OCI-LY3 (cell line): ENCODE measurements around the gene HHATL.

ENCODE experiments used
- H2AFZ ChIP-seq: fragments of 200-600, 300-600 bp; shearing (Covaris generic); 2 replicates; pipeline ENCODE4 v1.6.0; 2014; ENCODE audit warnings: antibody characterized with exemption, low read depth, low read length
- H3K27ac ChIP-seq: fragments of 200-600, 300-600 bp; sonication (generic); 2 replicates; pipeline ENCODE4 v1.5.1; 2014; ENCODE audit warnings: mild to moderate bottlenecking, low read length, moderate library complexity, mixed read lengths
- H3K27me3 ChIP-seq: fragments of 200-600, 300-600 bp; sonication (generic); 2 replicates; pipeline ENCODE4 v1.6.1; 2014; ENCODE audit warnings: low read depth, low read length, mixed read lengths
- H3K36me3 ChIP-seq: fragments of 200-600, 300-600 bp; sonication (generic); replicated peaks from 2 replicates; pipeline ENCODE3; 2014; ENCODE audit warnings: low read depth, low read length, mixed read lengths
- H3K4me1 ChIP-seq: fragments of 300-600, 200-600 bp; sonication (generic); 2 replicates; pipeline ENCODE4 v1.6.1; 2014; ENCODE audit warnings: low read length, mixed read lengths
- H3K4me2 ChIP-seq: fragments of 200-600, 300-600 bp; sonication (generic); 2 replicates; pipeline ENCODE4 v1.6.1; 2014; ENCODE audit warnings: low read length, mixed read lengths
- H3K4me3 ChIP-seq: fragments of 300-600, 200-600 bp; sonication (generic); 2 replicates; pipeline ENCODE4 v1.5.1; 2014; ENCODE audit warnings: antibody characterized with exemption, mild to moderate bottlenecking, low read length, moderate library complexity
- H3K79me2 ChIP-seq: fragments of 300-600, 200-600 bp; shearing (Covaris generic); 2 replicates; pipeline ENCODE4 v1.6.1; 2014; ENCODE audit warnings: mild to moderate bottlenecking, low read length, mixed read lengths
- H3K9ac ChIP-seq: fragments of 300-600, 200-600 bp; shearing (Covaris generic); 2 replicates; pipeline ENCODE4 v1.6.0; 2014; ENCODE audit warnings: mild to moderate bottlenecking, low read length, moderate library complexity
- H3K9me3 ChIP-seq: fragments of 200-600, 300-600 bp; shearing (Covaris generic); 2 replicates; pipeline ENCODE4 v1.6.1; 2014; ENCODE audit warnings: low read length, mixed read lengths; ENCODE audit not compliant: insufficient read depth
- H4K20me1 ChIP-seq: fragments of 200-600, 300-600 bp; sonication (generic); 2 replicates; pipeline ENCODE4 v1.6.1; 2016; ENCODE audit warnings: low read length, mixed read lengths; ENCODE audit not compliant: insufficient read depth
- CTCF ChIP-seq: fragments of 200-600, 300-600 bp; sonication (generic); IDR thresholded peaks from 2 replicates; pipeline ENCODE4 v1.5.1; 2014; ENCODE audit warnings: antibody characterized with exemption, low read length, low read depth
- EZH2phosphoT487 ChIP-seq: fragments of 200-600 bp; shearing (Covaris generic); IDR thresholded peaks from 2 replicates; pipeline ENCODE4 v1.6.1; 2018; ENCODE audit warnings: antibody characterized with exemption, mixed run types, low read depth

Gene HHATL

GRCh38 chr3:42668793-42669217 lies 33.8 kb downstream of the HHATL start:
- Histone ChIP-seq H3K4me1 (no peaks in the 10 kb centered on the region), H2AFZ (no peak overlapping the region), H3K27ac (no peak overlapping the region), H3K4me3 (no peak overlapping the region), H3K36me3 (no peaks in the 10 kb centered on the region), H3K4me2 (no peak overlapping the region), H4K20me1 (no peaks in the 10 kb centered on the region), H3K9ac (no peak overlapping the region), H3K9me3 (no peaks in the 10 kb centered on the region), H3K27me3 (no peaks in the 10 kb centered on the region), H3K79me2 (no peaks in the 10 kb centered on the region)
- no peak for TF ChIP-seq EZH2phosphoT487
- no peak for TF ChIP-seq CTCF

DNA sequence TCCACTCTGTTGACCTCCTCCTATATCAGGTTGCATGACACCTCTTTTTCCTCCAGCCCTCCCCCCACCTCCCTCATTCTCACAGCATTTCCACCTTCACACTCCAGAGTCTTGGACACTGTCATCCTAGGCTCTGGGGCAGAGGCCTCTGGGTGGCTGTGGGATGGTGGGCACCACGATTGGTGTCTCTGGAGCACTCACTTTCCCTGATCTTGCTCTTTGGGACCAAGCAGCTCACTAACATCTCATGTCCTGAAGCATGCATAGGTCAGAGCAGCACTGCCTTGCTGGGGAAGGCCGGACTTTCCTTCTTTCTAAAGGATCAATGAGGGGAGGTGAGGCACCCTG lies 34.2 kb downstream of the HHATL start:
- Histone ChIP-seq H3K27me3 (no peaks in the 10 kb centered on the region), H3K27ac (no peak overlapping the region), H3K79me2 (no peaks in the 10 kb centered on the region), H3K9me3 (no peaks in the 10 kb centered on the region), H3K4me2 (no peak overlapping the region), H2AFZ (no peak overlapping the region), H3K4me3 (no peak overlapping the region), H3K4me1 (no peaks in the 10 kb centered on the region), H4K20me1 (no peaks in the 10 kb centered on the region), H3K9ac (no peak overlapping the region), H3K36me3 (no peaks in the 10 kb centered on the region)
- no peak for TF ChIP-seq EZH2phosphoT487
- no peak for TF ChIP-seq CTCF

DNA sequence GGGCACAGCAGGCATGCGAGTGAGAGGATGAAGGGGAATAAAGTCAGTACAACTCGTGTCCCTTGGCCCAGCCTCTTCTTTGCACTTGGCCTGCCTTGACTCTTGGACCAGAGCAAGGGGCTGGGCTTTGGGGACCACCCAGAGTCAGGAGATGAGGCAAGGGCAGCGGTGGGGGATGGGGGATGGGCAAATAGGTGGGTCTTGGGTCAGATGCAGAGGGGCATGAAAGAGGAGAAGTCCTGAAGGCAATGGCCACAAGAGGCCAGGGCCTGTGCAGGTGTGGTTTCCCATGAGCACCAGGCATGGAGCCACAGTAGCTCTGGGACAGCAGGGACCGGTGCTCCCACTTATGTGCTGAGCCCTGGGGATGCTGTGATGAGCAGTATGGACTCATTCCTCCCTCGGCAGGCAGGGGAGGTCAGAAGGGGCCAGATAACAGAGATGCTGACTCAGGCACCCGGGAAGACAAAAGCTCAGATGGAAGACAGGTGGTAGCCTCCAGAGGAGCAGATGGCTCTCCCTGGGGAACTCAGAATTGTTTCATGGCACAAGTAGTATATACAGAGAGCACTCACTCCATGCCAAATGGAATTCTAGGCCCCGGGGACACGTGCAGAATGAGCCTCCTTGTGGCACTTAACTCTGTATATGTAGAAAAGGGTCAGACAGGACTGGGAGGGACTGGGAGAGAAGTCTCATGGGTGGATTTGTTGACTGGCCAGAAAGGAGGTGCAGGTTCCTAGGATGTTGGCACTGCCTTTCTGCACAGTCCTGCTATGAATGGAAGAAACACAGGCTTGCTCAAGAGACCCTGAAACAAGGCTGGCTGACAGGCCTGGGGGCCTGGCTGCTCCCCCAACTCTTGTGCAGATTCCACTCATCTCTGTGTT lies 34.8 kb downstream of the HHATL start:
- H3K4me3 ChIP-seq: no peak overlapping the region
- no peaks in the 10 kb centered on the region for H3K4me1 ChIP-seq
- H3K4me2 ChIP-seq: no peak overlapping the region
- no peaks in the 10 kb centered on the region for H3K79me2 ChIP-seq
- TF ChIP-seq CTCF (no peak), EZH2phosphoT487 (no peak)
- H2AFZ ChIP-seq: no peak overlapping the region
- no peaks in the 10 kb centered on the region for H3K36me3 ChIP-seq
- H3K9ac ChIP-seq: no peak overlapping the region
- H4K20me1 ChIP-seq: no peaks in the 10 kb centered on the region
- H3K27me3 ChIP-seq: no peaks in the 10 kb centered on the region
- no peaks in the 10 kb centered on the region for H3K9me3 ChIP-seq
- no peak overlapping the region for H3K27ac ChIP-seq

- Histone ChIP-seq H3K9me3 (no peaks in the 10 kb centered on the region), H3K27ac (no peak overlapping the region), H3K27me3 (no peaks in the 10 kb centered on the region), H3K9ac (no peak overlapping the region), H3K4me2 (no peak overlapping the region), H3K79me2 (no peaks in the 10 kb centered on the region), H4K20me1 (no peaks in the 10 kb centered on the region), H3K36me3 (no peaks in the 10 kb centered on the region), H2AFZ (no peak overlapping the region), H3K4me1 (no peaks in the 10 kb centered on the region), H3K4me3 (no peak overlapping the region)
- TF ChIP-seq CTCF (no peak), EZH2phosphoT487 (no peak)
Measured at GRCh38 chr3:42667096-42667522, 35.5 kb downstream of the HHATL start.
